ENCODE results near the gene TAF11L10.
"Not testable (repeated sequence)": the region's sequence is repeated elsewhere in the genome, so short reads cannot be mapped to it uniquely, and the experiment has no call there.

Gene TAF11L10

GRCh38 chr5:17597728-17598127 lies at the start of gene TAF11L10:
TAF11L10 (minus strand) TSS chr5:17597828.
- in situ Hi-C loops (cut with MboI; ENCODE audit: low sequenced_read_pairs, unreplicated experiment); DNase-seq (ENCODE audit: low spot score): not testable (repeated sequence)

- in situ Hi-C loops (cut with MboI; ENCODE audit: low sequenced_read_pairs, unreplicated experiment), result no loop called here
- no peak for TF ChIP-seq CTCF (IDR thresholded peaks at IDR 0.05; ENCODE audit: borderline replicate concordance, control extremely low read depth, extremely low read depth, insufficient read depth, missing control alignments)
- DNase-seq (ENCODE audit: low spot score), result no peak
Observed at GRCh38 chr5:17634160-17634559, 36.5 kb upstream of the TAF11L10 start, which contains the start of gene TAF11L14. TAF11L14 (plus strand) TSS chr5:17634460.

GRCh38 chr5:17631788-17632187 lies 34.2 kb upstream of the TAF11L10 start, which contains the start of gene TAF11L13:
TAF11L13 (plus strand) TSS chr5:17632088.
- DNase-seq (ENCODE audit: low spot score); in situ Hi-C loops (cut with MboI; ENCODE audit: low sequenced_read_pairs, unreplicated experiment): not testable (repeated sequence)

GRCh38 chr5:17625686-17626085 lies 28.1 kb upstream of the TAF11L10 start:
- no peak for DNase-seq (ENCODE audit: low spot score)
- in situ Hi-C loops (cut with MboI; ENCODE audit: low sequenced_read_pairs, unreplicated experiment), result no loop called here
- TF ChIP-seq CTCF (IDR thresholded peaks at IDR 0.05; ENCODE audit: borderline replicate concordance, control extremely low read depth, extremely low read depth, insufficient read depth, missing control alignments), result no peak

GRCh38 chr5:17620627-17621026 lies 23.0 kb upstream of the TAF11L10 start:
- in situ Hi-C loops (cut with MboI; ENCODE audit: low sequenced_read_pairs, unreplicated experiment), result no loop called here
- peak; percentile 12 for DNase-seq (ENCODE audit: low spot score)

GRCh38 chr5:17619354-17619753 lies 21.7 kb upstream of the TAF11L10 start:
- TF ChIP-seq CTCF (IDR thresholded peaks at IDR 0.05; ENCODE audit: borderline replicate concordance, control extremely low read depth, extremely low read depth, insufficient read depth, missing control alignments), result no peak
- in situ Hi-C loops (cut with MboI; ENCODE audit: low sequenced_read_pairs, unreplicated experiment), result no loop called here
- DNase-seq (ENCODE audit: low spot score), result no peak

More at GRCh38 chr5:17620627-17621026, 23.0 kb upstream of the TAF11L10 start:
- no peak for TF ChIP-seq CTCF (IDR thresholded peaks at IDR 0.05; ENCODE audit: borderline replicate concordance, control extremely low read depth, extremely low read depth, insufficient read depth, missing control alignments)

GRCh38 chr5:17614872-17615605 lies 17.4 kb upstream of the TAF11L10 start:
- TF ChIP-seq CTCF (IDR thresholded peaks at IDR 0.05; ENCODE audit: borderline replicate concordance, control extremely low read depth, extremely low read depth, insufficient read depth, missing control alignments), result no peak
- DNase-seq (ENCODE audit: low spot score), result no peak
- in situ Hi-C loops (cut with MboI; ENCODE audit: low sequenced_read_pairs, unreplicated experiment), result no loop called here

GRCh38 chr5:17610092-17610491 lies 12.5 kb upstream of the TAF11L10 start, which contains the start of gene TAF11L12:
TAF11L12 (plus strand) TSS chr5:17610392.
- DNase-seq (ENCODE audit: low spot score); in situ Hi-C loops (cut with MboI; ENCODE audit: low sequenced_read_pairs, unreplicated experiment): not testable (repeated sequence)

GRCh38 chr5:17607461-17607860 lies 9.8 kb upstream of the TAF11L10 start:
- DNase-seq (ENCODE audit: low spot score); in situ Hi-C loops (cut with MboI; ENCODE audit: low sequenced_read_pairs, unreplicated experiment): not testable (repeated sequence)
